Mesenchymal stem cell (in vitro differentiated cells and primary cell): ENCODE data around the gene TINAGL1.

Source experiments
- DNase-seq: peaks from one replicate; pipeline ENCODE4 v3.0.0-alpha.2; 2013
- H2AFZ ChIP-seq: one replicate; pipeline ENCODE4 v1.6.1; 2013; ENCODE audit warnings: low read depth, mild to moderate bottlenecking, control low read depth, inconsistent platforms, low read length, moderate library complexity
- H2AK5ac ChIP-seq: 2 replicates; pipeline ENCODE4 v1.6.1; 2013; ENCODE audit warnings: low read length, moderate library complexity, mild to moderate bottlenecking, inconsistent platforms; ENCODE audit not compliant: severe bottlenecking
- H2BK120ac ChIP-seq: one replicate; pipeline ENCODE4 v1.6.1; 2013; ENCODE audit warnings: low read depth, mild to moderate bottlenecking, inconsistent platforms, low read length, moderate library complexity
- H2BK12ac ChIP-seq, 2 experiments: one replicate each; pipeline ENCODE4 v1.6.1; 2013; ENCODE audit warnings: inconsistent platforms in 2 of 2, low read length in 2 of 2, mild to moderate bottlenecking in 2 of 2, moderate library complexity in 2 of 2, control low read depth in 1 of 2
- H2BK15ac ChIP-seq: one replicate; pipeline ENCODE4 v1.6.1; 2013; ENCODE audit warnings: mild to moderate bottlenecking, low read depth, inconsistent platforms; ENCODE audit not compliant: poor library complexity, severe bottlenecking
- H2BK5ac ChIP-seq: 2 replicates; pipeline ENCODE4 v1.6.1; 2013; ENCODE audit warnings: low read depth, mild to moderate bottlenecking, low read length, control low read depth, inconsistent platforms; ENCODE audit not compliant: poor library complexity, severe bottlenecking
- H3K14ac ChIP-seq, 2 experiments: one replicate each; pipeline ENCODE4 v1.6.1; 2013; ENCODE audit warnings: inconsistent platforms in 2 of 2, low read length in 2 of 2, control low read depth in 1 of 2, mild to moderate bottlenecking in 1 of 2, moderate library complexity in 1 of 2
- H3K18ac ChIP-seq, 2 experiments: one replicate each; pipeline ENCODE4 v1.6.1; 2013; ENCODE audit warnings: inconsistent platforms in 2 of 2, low read length in 2 of 2, control low read depth in 1 of 2, low read depth in 1 of 2, mild to moderate bottlenecking in 1 of 2
- H3K23ac ChIP-seq, 2 experiments: one replicate each; pipeline ENCODE4 v1.6.1; 2013; ENCODE audit warnings: inconsistent platforms in 2 of 2, low read length in 2 of 2, mild to moderate bottlenecking in 2 of 2, moderate library complexity in 2 of 2, control low read depth in 1 of 2
- H3K27ac ChIP-seq: 2 replicates; pipeline ENCODE4 v1.5.1; 2013; ENCODE audit warnings: mild to moderate bottlenecking, moderate library complexity, low read length, control low read depth, inconsistent platforms; ENCODE audit not compliant: poor library complexity, severe bottlenecking
- H3K27me3 ChIP-seq, 2 experiments: 2 replicates each; pipeline versions ENCODE4 v1.6.1 to v1.7.0; 2013; ENCODE audit warnings: low read length in 2 of 2, mild to moderate bottlenecking in 2 of 2, moderate library complexity in 2 of 2, control low read depth in 1 of 2, inconsistent platforms in 1 of 2; ENCODE audit not compliant: control insufficient read depth in 1 of 2, insufficient read depth in 1 of 2
- H3K36me3 ChIP-seq, 2 experiments: 2 replicates each; pipeline versions ENCODE4 v1.6.1 to v1.7.0; 2013; ENCODE audit warnings: low read length in 2 of 2, control low read depth in 1 of 2, inconsistent platforms in 1 of 2, low read depth in 1 of 2, mild to moderate bottlenecking in 1 of 2; ENCODE audit not compliant: insufficient read depth in 2 of 2, control insufficient read depth in 1 of 2
- H3K4ac ChIP-seq, 2 experiments: one replicate each; pipeline ENCODE4 v1.6.1; 2013; ENCODE audit warnings: inconsistent platforms in 2 of 2, low read length in 2 of 2, mild to moderate bottlenecking in 2 of 2, moderate library complexity in 2 of 2, control low read depth in 1 of 2, low read depth in 1 of 2
- H3K4me1 ChIP-seq: 2 replicates; pipeline ENCODE4 v1.6.1; 2013; ENCODE audit warnings: low read depth, low read length, control low read depth; ENCODE audit not compliant: control insufficient read depth, insufficient read depth
- H3K4me2 ChIP-seq: 2 replicates; pipeline ENCODE4 v1.6.1; 2013; ENCODE audit warnings: low read length, mild to moderate bottlenecking, inconsistent platforms; ENCODE audit not compliant: poor library complexity, severe bottlenecking
- H3K4me3 ChIP-seq, 2 experiments: 2 replicates each; pipeline versions ENCODE4 v1.5.1 to v1.7.0; 2013; ENCODE audit warnings: low read length in 2 of 2, mild to moderate bottlenecking in 2 of 2, control low read depth in 1 of 2, low read depth in 1 of 2; ENCODE audit not compliant: insufficient read depth in 1 of 2
- H3K79me1 ChIP-seq: replicated peaks from 2 replicates; pipeline ENCODE4 v1.6.1; 2013; ENCODE audit warnings: mild to moderate bottlenecking, control low read depth, low read length, inconsistent platforms; ENCODE audit not compliant: poor library complexity, severe bottlenecking
- H3K9ac ChIP-seq: 2 replicates; pipeline ENCODE4 v1.7.0; 2013; ENCODE audit warnings: mild to moderate bottlenecking, low read length, moderate library complexity
- H3K9me3 ChIP-seq: 2 replicates; pipeline ENCODE4 v1.7.0; 2013; ENCODE audit warnings: mild to moderate bottlenecking, low read length; ENCODE audit not compliant: control insufficient read depth
- H4K8ac ChIP-seq: one replicate; pipeline ENCODE4 v1.6.1; 2013; ENCODE audit warnings: inconsistent platforms, mild to moderate bottlenecking, low read length, moderate library complexity
- H4K91ac ChIP-seq: one replicate; pipeline ENCODE4 v1.6.1; 2013; ENCODE audit warnings: mild to moderate bottlenecking, low read length, inconsistent platforms
- WGBS: methylation state at CpG from one replicate; pipeline ENCODE4 v1.1.7; 2013; ENCODE audit warnings: mixed read lengths; 5-methylcytosine and 5-hydroxymethylcytosine counted together

The TINAGL1 gene

DNA sequence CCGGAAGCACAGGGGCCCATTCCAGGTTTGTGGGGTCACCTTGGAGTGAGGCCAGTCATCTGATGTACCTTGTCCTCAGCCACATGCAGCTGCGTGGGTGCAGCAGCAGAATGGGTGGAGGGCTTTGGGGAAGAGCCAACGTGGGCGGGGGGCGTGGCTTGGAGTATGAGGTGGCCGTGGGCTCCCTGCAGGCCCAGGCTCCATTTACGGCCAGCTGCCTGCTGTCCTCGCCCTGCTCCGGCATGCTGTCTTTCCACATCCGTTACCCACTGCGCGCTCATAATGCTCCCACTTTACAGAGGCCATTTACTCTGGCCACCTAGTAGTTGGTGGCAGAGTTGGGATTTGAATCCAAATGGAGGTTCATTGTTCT lies 27.8 kb upstream of the TINAGL1 start:
- Histone ChIP-seq H3K9ac (no peak overlapping the region), H3K4ac (no peak overlapping the region)

GRCh38 chr1:31548907-31549808 lies 27.2 kb upstream of the TINAGL1 start:
- Histone ChIP-seq H2AK5ac (no peak overlapping the region), H4K8ac (peak overlapping the region; percentile 81), H3K23ac (no peak overlapping the region), H3K27me3 (peaks cover 5 to 39% of the 10 kb centered on the region in 2 experiments), H4K91ac (peak overlapping the region; percentile 57), H3K4ac (no peak overlapping the region), H3K79me1 (no peaks in the 10 kb centered on the region), H3K14ac (peak overlapping the region in 1 of 2 experiments; percentile 26), H3K4me2 (peak overlapping the region; percentile 62), H3K4me3 (peak overlapping the region; percentile 26 to 74), H2BK12ac (peak overlapping the region in 1 of 2 experiments; percentile 51), H2BK120ac (no peak overlapping the region), H3K9ac (peak overlapping the region; percentile 71), H2BK15ac (no peak overlapping the region), H2BK5ac (no peak overlapping the region), H3K18ac (peak overlapping the region in 1 of 2 experiments; percentile 3), H3K9me3 (no peaks in the 10 kb centered on the region), H3K36me3 (no peaks in the 10 kb centered on the region), H2AFZ (peak overlapping the region; percentile 85), H3K27ac (no peak overlapping the region), H3K4me1 (peaks cover 11% of the 10 kb centered on the region)
- 7% methylated on average over 22 of the region's 24 CpGs for WGBS
- peak; percentile 86 for DNase-seq

More for the DNA sequence above, 27.8 kb upstream of the TINAGL1 start:
- Histone ChIP-seq H3K36me3 (no peaks in the 10 kb centered on the region), H2BK15ac (no peak overlapping the region), H2BK5ac (no peak overlapping the region), H3K27me3 (peaks cover 5 to 40% of the 10 kb centered on the region in 2 experiments), H3K27ac (no peak overlapping the region), H3K79me1 (no peaks in the 10 kb centered on the region), H3K18ac (no peak overlapping the region), H2AFZ (no peak overlapping the region), H3K23ac (peak overlapping the region in 1 of 2 experiments; percentile 67), H3K4me2 (no peak overlapping the region), H3K9me3 (no peaks in the 10 kb centered on the region), H3K4me3 (no peak overlapping the region), H3K14ac (peak overlapping the region in 1 of 2 experiments; percentile 53), H2BK12ac (peak overlapping the region in 1 of 2 experiments; percentile 48), H4K91ac (no peak overlapping the region), H3K4me1 (peaks cover 11% of the 10 kb centered on the region), H4K8ac (peak overlapping the region; percentile 7), H2BK120ac (no peak overlapping the region), H2AK5ac (no peak overlapping the region)
- 47% methylated on average over 8 of the region's 12 CpGs for WGBS
- no peak for DNase-seq

DNA sequence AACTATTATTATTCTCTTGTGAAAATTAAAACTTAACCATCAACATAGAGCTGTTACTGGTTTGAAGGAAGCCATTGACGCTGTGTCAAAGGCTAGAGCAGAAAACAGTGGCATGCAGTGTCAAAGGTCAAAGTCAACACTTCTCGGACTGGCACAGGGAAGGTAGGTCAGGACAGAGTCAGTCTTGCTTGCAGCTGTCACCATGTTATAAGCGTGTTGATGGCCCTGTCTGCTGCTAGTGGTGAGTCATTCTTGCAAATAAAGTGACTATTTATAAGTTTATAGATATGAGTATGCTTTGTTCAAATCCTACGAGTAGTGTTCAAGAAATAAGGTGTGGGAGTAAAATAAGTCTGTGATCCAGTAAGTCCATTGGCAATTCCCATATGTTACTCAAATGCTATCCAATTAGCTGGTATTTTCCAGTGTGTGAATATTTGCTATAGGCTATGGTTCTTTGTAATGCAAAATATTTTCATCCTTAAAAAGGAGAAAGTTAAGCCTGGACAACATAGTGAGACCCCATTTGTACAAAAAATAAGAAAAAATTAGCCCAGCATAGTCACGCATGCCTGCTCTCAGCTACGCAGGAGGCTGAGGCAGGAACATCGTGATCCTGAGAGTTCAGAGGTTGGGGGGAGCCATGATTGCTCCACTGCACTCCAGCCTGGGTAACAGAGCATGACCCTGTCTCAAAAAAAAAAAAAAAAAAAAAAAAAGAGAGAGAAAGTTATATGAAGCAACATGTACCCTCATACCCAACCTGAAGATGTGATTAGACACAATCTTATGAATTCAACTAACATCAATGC lies 26.3 kb upstream of the TINAGL1 start:
- Histone ChIP-seq H3K36me3 (no peaks in the 10 kb centered on the region), H4K91ac (no peak overlapping the region), H2BK12ac (no peak overlapping the region), H3K23ac (no peak overlapping the region), H3K79me1 (no peaks in the 10 kb centered on the region), H3K9me3 (no peaks in the 10 kb centered on the region), H3K4ac (no peak overlapping the region), H2BK120ac (no peak overlapping the region), H3K4me2 (no peak overlapping the region), H4K8ac (no peak overlapping the region), H2BK5ac (no peak overlapping the region), H3K18ac (no peak overlapping the region), H3K27ac (no peak overlapping the region), H3K4me1 (peaks cover 11% of the 10 kb centered on the region), H3K14ac (no peak overlapping the region), H2AFZ (peak overlapping the region; percentile 85), H2AK5ac (no peak overlapping the region), H3K27me3 (peaks cover 5 to 31% of the 10 kb centered on the region in 2 experiments), H3K4me3 (peak overlapping the region in 1 of 2 experiments; percentile 74), H3K9ac (peak overlapping the region; percentile 71), H2BK15ac (no peak overlapping the region)
- 46% methylated on average over 4 of the region's 7 CpGs for WGBS
- peak; percentile 39 for DNase-seq

GRCh38 chr1:31551208-31551607 lies 25.1 kb upstream of the TINAGL1 start:
- H3K27me3 ChIP-seq, result peaks cover 5 to 23% of the 10 kb centered on the region in 2 experiments
- no peak overlapping the region for H3K27ac ChIP-seq
- H2BK12ac ChIP-seq, result no peak overlapping the region
- no peak overlapping the region for H2BK120ac ChIP-seq
- H3K4me2 ChIP-seq, result no peak overlapping the region
- H3K4ac ChIP-seq, result no peak overlapping the region
- no peak overlapping the region for H4K8ac ChIP-seq
- peaks cover 11% of the 10 kb centered on the region for H3K4me1 ChIP-seq
- no peak overlapping the region for H3K14ac ChIP-seq
- H2AK5ac ChIP-seq, result no peak overlapping the region
- H3K18ac ChIP-seq, result no peak overlapping the region
- no peak overlapping the region for H3K9ac ChIP-seq
- no peaks in the 10 kb centered on the region for H3K36me3 ChIP-seq
- no peak overlapping the region for H2BK5ac ChIP-seq
- no peak for DNase-seq
- 86% methylated on average over 1 of the region's 1 CpG for WGBS
- no peak overlapping the region for H2AFZ ChIP-seq
- H4K91ac ChIP-seq, result no peak overlapping the region
- no peaks in the 10 kb centered on the region for H3K9me3 ChIP-seq
- no peak overlapping the region for H3K4me3 ChIP-seq
- no peaks in the 10 kb centered on the region for H3K79me1 ChIP-seq
- H2BK15ac ChIP-seq, result no peak overlapping the region
- no peak overlapping the region for H3K23ac ChIP-seq
